Cardiac muscle cell (in vitro differentiated cells and primary cell): ENCODE results near the gene AZI2. TPM values are rescaled to one million over a fixed set of nuclear protein-coding genes. Genes with fewer than 3 reads are reported as not detected.

Source experiments
- DNase-seq, 2 donors: peaks; one replicate each; pipeline versions ENCODE4 v3.0.0 to v3.0.0-alpha.2; 2010 to 2017; ENCODE audit warnings: low read depth in 1 of 2, low spot score in 1 of 2
- H3K27ac ChIP-seq: fragments of 200-600 bp; sonication (generic); 2 replicates; pipeline ENCODE4 v1.5.1; 2016
- H3K27me3 ChIP-seq: fragments of 200-600 bp; sonication (generic); 2 replicates; pipeline ENCODE4 v1.6.0; 2016; ENCODE audit warnings: control low read depth
- H3K36me3 ChIP-seq: fragments of 200-600 bp; sonication (generic); 2 replicates; pipeline ENCODE4 v1.5.1; 2016; ENCODE audit warnings: control low read depth
- H3K4me1 ChIP-seq: fragments of 200-600 bp; sonication (generic); 2 replicates; pipeline ENCODE4 v1.8.1; 2017; ENCODE audit warnings: low read depth, mild to moderate bottlenecking, mixed run types
- H3K4me3 ChIP-seq: fragments of 200-600 bp; sonication (generic); 2 replicates; pipeline ENCODE4 v1.5.1; 2016; ENCODE audit warnings: mild to moderate bottlenecking
- H3K9me3 ChIP-seq: fragments of 200-600 bp; sonication (generic); 2 replicates; pipeline ENCODE4 v1.5.1; 2017; ENCODE audit warnings: low read depth, mild to moderate bottlenecking, control low read depth
- polyA plus RNA-seq: library from polyadenylated mRNA; unstranded; fragments of >200 nt; fragmentation: Nextera tagmentation; extraction: Ambion mirVana; gene quantifications from 2 replicates; pipeline ENCODE4 v1.2.1, GENCODE V29; 2016
- total RNA-seq: library from RNA; depleted of rRNA; stranded (reverse); fragments of >200 nt; gene quantifications from 2 replicates; pipeline ENCODE4 v1.2.3, GENCODE V29; 2016
- TF ChIP-seq, protein P1 (sequence below): IDR thresholded peaks from 2 replicates; pipeline ENCODE4 v1.5.1; 2012; ENCODE audit warnings: low read depth, mild to moderate bottlenecking, low read length

The AZI2 gene
- total and polyA plus RNA-seq, 2 experiments from 2014 or later: 49.3 to 72.8 TPM

DNA sequence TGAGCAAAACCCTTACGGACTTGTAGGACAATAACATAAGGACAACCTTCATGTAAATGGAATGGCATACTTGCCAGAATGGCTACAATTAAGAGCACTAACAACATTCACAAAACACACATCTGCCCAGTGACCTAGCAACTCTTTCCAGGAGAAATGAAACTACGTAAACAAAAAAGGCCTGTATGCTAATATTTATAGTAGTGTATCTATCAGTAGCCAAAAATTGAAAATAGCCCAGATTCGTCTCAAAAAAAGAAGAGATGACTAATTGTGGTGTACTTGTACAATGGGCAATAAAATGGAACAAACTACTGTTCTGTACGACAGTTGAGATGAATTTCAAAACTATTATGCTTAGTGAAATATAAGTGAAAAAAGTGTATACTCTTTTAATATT lies 68.9 kb downstream of the AZI2 start:
- TF ChIP-seq, protein P1, sequence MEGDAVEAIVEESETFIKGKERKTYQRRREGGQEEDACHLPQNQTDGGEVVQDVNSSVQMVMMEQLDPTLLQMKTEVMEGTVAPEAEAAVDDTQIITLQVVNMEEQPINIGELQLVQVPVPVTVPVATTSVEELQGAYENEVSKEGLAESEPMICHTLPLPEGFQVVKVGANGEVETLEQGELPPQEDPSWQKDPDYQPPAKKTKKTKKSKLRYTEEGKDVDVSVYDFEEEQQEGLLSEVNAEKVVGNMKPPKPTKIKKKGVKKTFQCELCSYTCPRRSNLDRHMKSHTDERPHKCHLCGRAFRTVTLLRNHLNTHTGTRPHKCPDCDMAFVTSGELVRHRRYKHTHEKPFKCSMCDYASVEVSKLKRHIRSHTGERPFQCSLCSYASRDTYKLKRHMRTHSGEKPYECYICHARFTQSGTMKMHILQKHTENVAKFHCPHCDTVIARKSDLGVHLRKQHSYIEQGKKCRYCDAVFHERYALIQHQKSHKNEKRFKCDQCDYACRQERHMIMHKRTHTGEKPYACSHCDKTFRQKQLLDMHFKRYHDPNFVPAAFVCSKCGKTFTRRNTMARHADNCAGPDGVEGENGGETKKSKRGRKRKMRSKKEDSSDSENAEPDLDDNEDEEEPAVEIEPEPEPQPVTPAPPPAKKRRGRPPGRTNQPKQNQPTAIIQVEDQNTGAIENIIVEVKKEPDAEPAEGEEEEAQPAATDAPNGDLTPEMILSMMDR: no peak
- no peaks in the 10 kb centered on the region for H3K36me3 ChIP-seq
- H3K27me3 ChIP-seq: no peaks in the 10 kb centered on the region
- no peak overlapping the region for H3K27ac ChIP-seq
- no peak overlapping the region for H3K4me3 ChIP-seq
- no peaks in the 10 kb centered on the region for H3K9me3 ChIP-seq
- no peak for DNase-seq
- H3K4me1 ChIP-seq: no peaks in the 10 kb centered on the region

DNA sequence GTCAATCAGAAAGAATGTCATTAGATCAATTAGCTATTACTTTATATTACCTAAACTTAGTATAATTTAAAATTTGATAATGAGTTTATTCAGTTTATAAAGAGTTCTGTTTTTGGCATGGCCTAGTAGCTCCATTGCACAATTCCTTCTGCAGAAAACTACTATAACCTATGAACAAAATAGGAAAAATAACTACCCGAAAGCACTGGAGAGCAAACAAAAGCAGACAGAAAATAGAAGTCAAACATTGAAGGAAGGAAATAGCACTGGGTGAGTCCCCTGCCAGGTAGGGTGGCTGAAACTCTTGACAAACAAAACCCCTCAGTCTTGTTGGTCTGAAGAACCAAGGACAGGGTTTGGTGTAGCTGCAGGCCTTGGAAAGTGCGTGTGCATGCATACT lies 69.7 kb downstream of the AZI2 start:
- H3K4me3 ChIP-seq: no peak overlapping the region
- no peak overlapping the region for H3K27ac ChIP-seq
- no peaks in the 10 kb centered on the region for H3K4me1 ChIP-seq
- no peaks in the 10 kb centered on the region for H3K9me3 ChIP-seq
- H3K27me3 ChIP-seq: no peaks in the 10 kb centered on the region
- TF ChIP-seq, protein P1: no peak
- H3K36me3 ChIP-seq: no peaks in the 10 kb centered on the region
- no peak for DNase-seq

DNA sequence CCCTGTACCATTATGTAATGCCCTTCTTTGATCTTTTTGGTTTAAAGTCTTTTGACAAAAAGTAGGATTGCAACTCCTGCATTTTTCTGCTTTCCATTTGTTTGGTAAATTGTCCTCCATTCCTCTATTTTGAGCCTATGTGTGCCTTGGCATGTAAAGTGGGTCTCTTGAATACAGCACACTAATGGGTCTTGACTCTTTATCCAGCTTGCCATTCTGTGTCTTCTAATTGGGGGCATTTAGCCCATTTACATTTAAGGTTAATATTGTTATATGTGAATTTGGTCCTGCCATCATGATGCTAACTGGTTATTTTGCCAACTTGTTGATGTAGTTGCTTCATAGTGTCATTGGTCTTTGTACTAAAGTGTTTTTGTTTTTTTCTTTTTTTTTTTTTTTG lies 74.8 kb downstream of the AZI2 start:
- Histone ChIP-seq H3K4me3 (no peak overlapping the region), H3K27ac (no peak overlapping the region), H3K4me1 (no peaks in the 10 kb centered on the region), H3K9me3 (no peaks in the 10 kb centered on the region), H3K27me3 (no peaks in the 10 kb centered on the region), H3K36me3 (no peaks in the 10 kb centered on the region)
- DNase-seq: no peak
- TF ChIP-seq, protein P1: no peak

Other genes starting within 250 kb of the AZI2 start
- gene CMC1, start 107.2 kb downstream of the AZI2 start, total RNA-seq: 9.2 and 14.0 TPM in 2 replicates
- gene CMC1, start 107.2 kb downstream of the AZI2 start, polyA plus RNA-seq: 72.0 and 84.9 TPM in 2 replicates
- 0.09 and 0.70 TPM in 2 replicates for gene ZCWPW2, start 103 bp downstream of the AZI2 start, total RNA-seq
- 2.4 and 2.9 TPM in 2 replicates for gene ZCWPW2, start 103 bp downstream of the AZI2 start, polyA plus RNA-seq